Neural crest cell (in vitro differentiated cells): ENCODE data around the gene ACY1. TPM values are rescaled to one million over a fixed set of nuclear protein-coding genes. Genes with fewer than 3 reads are reported as not detected.
A peak's percentile ranks its signal among the peaks of the same experiment; 100 is the strongest.

ENCODE experiments used
- DNase-seq: peaks from one replicate; pipeline ENCODE4 v3.0.0; 2021; ENCODE audit warnings: low read depth, mixed read lengths, low spot score
- H3K27ac Mint-ChIP-seq: one replicate; pipeline ENCODE4 v1.8.0; 2021; ENCODE audit warnings: mild to moderate bottlenecking, mixed read lengths; ENCODE audit not compliant: unreplicated experiment
- H3K27me3 Mint-ChIP-seq: 2 replicates; pipeline ENCODE4 v1.8.0; 2021; ENCODE audit warnings: low read depth, mild to moderate bottlenecking, mixed read lengths
- H3K36me3 Mint-ChIP-seq: 2 replicates; pipeline ENCODE4 v1.8.0; 2021; ENCODE audit warnings: low read depth, mild to moderate bottlenecking, mixed read lengths
- H3K4me1 Mint-ChIP-seq: 2 replicates; pipeline ENCODE4 v1.8.0; 2021; ENCODE audit warnings: mixed read lengths
- H3K4me3 Mint-ChIP-seq: one replicate; pipeline ENCODE4 v1.8.0; 2021; ENCODE audit warnings: mild to moderate bottlenecking, mixed read lengths
- H3K9me3 Mint-ChIP-seq: 2 replicates; pipeline ENCODE4 v1.8.0; 2021; ENCODE audit warnings: mixed read lengths
- CTCF ChIP-seq: fragments of 200-600 bp; sonication (generic); conservative IDR thresholded peaks from 2 replicates; pipeline ENCODE4 v1.5.0; 2021; ENCODE audit warnings: antibody characterized with exemption, mild to moderate bottlenecking
- total RNA-seq: library from RNA; stranded (reverse); gene quantifications from 2 replicates; pipeline ENCODE4 v1.2.1, GENCODE V29; 2021

Gene ACY1
- total RNA-seq, 1 donor from 2014 or later = 32.5 TPM

- Mint-ChIP-seq H3K27ac (no peak overlapping the region), H3K9me3 (no peaks in the 10 kb centered on the region), H3K4me1 (peaks cover 13% of the 10 kb centered on the region), H3K36me3 (no peaks in the 10 kb centered on the region), H3K27me3 (peaks cover 23% of the 10 kb centered on the region), H3K4me3 (no peak overlapping the region)
- TF ChIP-seq CTCF = no peak
- no peak for DNase-seq
These were observed 34.2 kb upstream of the ACY1 start for GRCh38 chr3:51949121-51949520.

GRCh38 chr3:51950899-51951298, 32.4 kb upstream of the ACY1 start:
- Mint-ChIP-seq H3K27me3 (peaks cover 33% of the 10 kb centered on the region), H3K9me3 (no peaks in the 10 kb centered on the region), H3K36me3 (no peaks in the 10 kb centered on the region), H3K4me3 (no peak overlapping the region), H3K4me1 (peaks cover 15% of the 10 kb centered on the region), H3K27ac (no peak overlapping the region)
- no peak for DNase-seq
- TF ChIP-seq CTCF = no peak

- no peak for DNase-seq
- Mint-ChIP-seq H3K27ac (no peak overlapping the region), H3K4me1 (peaks cover 18% of the 10 kb centered on the region), H3K9me3 (no peaks in the 10 kb centered on the region), H3K4me3 (no peak overlapping the region), H3K36me3 (peaks cover 4% of the 10 kb centered on the region), H3K27me3 (peaks cover 37% of the 10 kb centered on the region)
- no peak for TF ChIP-seq CTCF
These were observed 29.9 kb upstream of the ACY1 start for GRCh38 chr3:51953445-51953844.

GRCh38 chr3:51954105-51954504, 29.2 kb upstream of the ACY1 start:
- Mint-ChIP-seq H3K9me3 (no peaks in the 10 kb centered on the region), H3K27me3 (peaks cover 37% of the 10 kb centered on the region), H3K36me3 (peaks cover 4% of the 10 kb centered on the region), H3K4me1 (peaks cover 18% of the 10 kb centered on the region), H3K4me3 (peak overlapping the region; percentile 35), H3K27ac (no peak overlapping the region)
- no peak for TF ChIP-seq CTCF
- no peak for DNase-seq

- no peak for TF ChIP-seq CTCF
- Mint-ChIP-seq H3K36me3 (peaks cover 4% of the 10 kb centered on the region), H3K27me3 (peaks cover 37% of the 10 kb centered on the region), H3K4me1 (peaks cover 18% of the 10 kb centered on the region), H3K27ac (no peak overlapping the region), H3K9me3 (no peaks in the 10 kb centered on the region), H3K4me3 (peak overlapping the region; percentile 35)
- DNase-seq = no peak
These were observed 28.6 kb upstream of the ACY1 start for GRCh38 chr3:51954713-51955112.
